VCaP (cell line): ENCODE measurements around the gene IGFL2.

Source experiments
- H3K27ac ChIP-seq: fragments of 450-650 bp; 2 replicates; pipeline ENCODE4 v1.5.1; 2017
- CTCF ChIP-seq: fragments of 450-650 bp; conservative IDR thresholded peaks from 2 replicates; pipeline ENCODE4 v1.5.1; 2017; ENCODE audit warnings: mild to moderate bottlenecking, moderate library complexity

The IGFL2 gene

GRCh38 chr19:46131485-46132143 lies 16.4 kb upstream of the IGFL2 start:
- H3K27ac ChIP-seq: no peak overlapping the region
- no peak for TF ChIP-seq CTCF

- TF ChIP-seq CTCF: no peak
- H3K27ac ChIP-seq: peak overlapping the region; percentile 3; the same call in 1 of the 2 replicates
These were observed 15.4 kb upstream of the IGFL2 start for GRCh38 chr19:46132508-46133100.

GRCh38 chr19:46133101-46133627 lies 14.9 kb upstream of the IGFL2 start:
- peak overlapping the region; percentile 3; the same call in 1 of the 2 replicates for H3K27ac ChIP-seq
- TF ChIP-seq CTCF: no peak

GRCh38 chr19:46133777-46134241 lies 14.2 kb upstream of the IGFL2 start:
- TF ChIP-seq CTCF: no peak
- H3K27ac ChIP-seq: peak overlapping the region; percentile 3; the same call in 1 of the 2 replicates

- H3K27ac ChIP-seq: no peak overlapping the region
- no peak for TF ChIP-seq CTCF
These were observed 13.5 kb upstream of the IGFL2 start for GRCh38 chr19:46134527-46134926.

- no peak overlapping the region for H3K27ac ChIP-seq
- no peak for TF ChIP-seq CTCF
These were observed 10.0 kb upstream of the IGFL2 start for GRCh38 chr19:46137915-46138473.

- no peak overlapping the region for H3K27ac ChIP-seq
These were observed 6.6 kb upstream of the IGFL2 start for GRCh38 chr19:46141421-46141820.

More at GRCh38 chr19:46141421-46141820, 6.6 kb upstream of the IGFL2 start:
- no peak for TF ChIP-seq CTCF
